LNCaP clone FGC (cell line): Measurements from ENCODE around the gene AKAP13.
A peak's percentile ranks its signal among the peaks of the same experiment; 100 is the strongest.

Source experiments
- DNase-seq: peaks from one replicate; pipeline ENCODE4 v3.0.0-alpha.2; 2011; ENCODE audit warnings: low read depth
- H3K4me3 ChIP-seq: 2 replicates; pipeline ENCODE4 v1.5.1; 2011; ENCODE audit warnings: mild to moderate bottlenecking, low read depth, low read length, control low read depth
- TF ChIP-seq, protein P1 (sequence below): IDR thresholded peaks from 2 replicates; pipeline ENCODE4 v1.5.1; 2012; ENCODE audit warnings: mild to moderate bottlenecking; ENCODE audit not compliant: control insufficient read depth, insufficient read depth; ENCODE audit errors: extremely low read depth

AKAP13 gene

DNA sequence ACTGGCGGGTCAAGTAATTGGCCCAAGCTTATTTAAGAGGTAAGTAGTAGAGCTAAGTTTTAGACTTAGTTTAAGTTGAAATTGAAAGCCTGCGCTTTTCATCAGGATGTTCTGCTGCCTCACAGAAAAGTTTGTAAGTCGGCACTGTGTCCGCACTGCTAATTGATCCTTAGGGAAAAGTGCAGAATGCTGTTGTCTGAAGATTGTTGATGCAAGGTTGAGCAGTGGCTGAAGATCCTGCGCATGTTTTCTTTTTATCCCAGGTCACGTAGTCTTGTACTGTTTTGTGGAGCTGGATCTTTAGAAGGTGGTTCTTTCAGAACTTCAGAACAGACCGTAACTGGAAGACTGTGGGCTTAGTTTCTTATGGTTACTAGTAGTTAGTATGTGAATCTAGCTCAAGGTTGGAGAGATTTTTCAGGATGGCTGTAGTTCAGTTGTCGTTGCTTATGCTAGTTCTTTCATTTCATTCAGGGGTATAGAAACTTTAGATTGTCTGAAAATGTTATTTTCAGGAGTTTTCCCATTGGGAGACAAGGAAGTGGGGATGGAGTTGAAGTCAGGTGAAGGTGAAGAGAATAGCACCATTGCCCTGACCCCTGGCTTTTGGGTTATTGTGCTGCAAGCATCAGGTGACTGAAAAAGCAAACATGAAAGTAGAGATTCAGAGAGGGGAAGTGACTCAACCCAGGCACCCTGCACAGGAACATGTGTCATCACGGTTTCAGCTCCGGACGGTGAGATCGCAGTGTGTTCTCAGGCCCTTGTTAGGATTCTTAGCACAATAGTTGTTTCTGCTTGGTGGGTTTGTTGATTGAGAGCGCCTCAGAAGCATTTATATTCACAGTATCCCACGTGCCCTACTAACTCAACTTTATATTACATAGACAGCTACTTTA, 32.8 kb downstream of the AKAP13 start:
- TF ChIP-seq, protein P1, sequence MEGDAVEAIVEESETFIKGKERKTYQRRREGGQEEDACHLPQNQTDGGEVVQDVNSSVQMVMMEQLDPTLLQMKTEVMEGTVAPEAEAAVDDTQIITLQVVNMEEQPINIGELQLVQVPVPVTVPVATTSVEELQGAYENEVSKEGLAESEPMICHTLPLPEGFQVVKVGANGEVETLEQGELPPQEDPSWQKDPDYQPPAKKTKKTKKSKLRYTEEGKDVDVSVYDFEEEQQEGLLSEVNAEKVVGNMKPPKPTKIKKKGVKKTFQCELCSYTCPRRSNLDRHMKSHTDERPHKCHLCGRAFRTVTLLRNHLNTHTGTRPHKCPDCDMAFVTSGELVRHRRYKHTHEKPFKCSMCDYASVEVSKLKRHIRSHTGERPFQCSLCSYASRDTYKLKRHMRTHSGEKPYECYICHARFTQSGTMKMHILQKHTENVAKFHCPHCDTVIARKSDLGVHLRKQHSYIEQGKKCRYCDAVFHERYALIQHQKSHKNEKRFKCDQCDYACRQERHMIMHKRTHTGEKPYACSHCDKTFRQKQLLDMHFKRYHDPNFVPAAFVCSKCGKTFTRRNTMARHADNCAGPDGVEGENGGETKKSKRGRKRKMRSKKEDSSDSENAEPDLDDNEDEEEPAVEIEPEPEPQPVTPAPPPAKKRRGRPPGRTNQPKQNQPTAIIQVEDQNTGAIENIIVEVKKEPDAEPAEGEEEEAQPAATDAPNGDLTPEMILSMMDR = no peak
- peak; percentile 45 for DNase-seq
- no peak overlapping the region; the same call in 1 of the 2 replicates for H3K4me3 ChIP-seq

DNA sequence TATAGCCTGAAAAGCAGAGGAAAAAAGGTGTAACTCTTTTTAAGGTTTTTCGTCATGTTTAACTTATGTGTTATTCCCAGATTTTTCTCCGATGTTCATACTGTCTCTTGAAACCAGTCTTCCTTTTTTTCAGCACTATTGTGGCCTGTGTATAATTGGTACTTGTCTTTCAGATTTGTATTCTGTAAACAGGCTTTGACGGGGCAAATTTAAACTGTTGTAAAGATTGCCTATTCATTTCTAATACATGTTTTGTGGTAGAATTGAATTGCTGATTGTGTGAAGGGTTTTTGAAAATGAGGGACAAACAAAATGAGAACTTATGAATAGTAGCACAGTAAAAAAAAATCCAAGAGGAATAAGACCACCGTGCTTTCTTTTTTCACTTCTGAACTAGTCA, 33.6 kb downstream of the AKAP13 start:
- TF ChIP-seq, protein P1 = no peak
- no peak overlapping the region; the same call in 1 of the 2 replicates for H3K4me3 ChIP-seq
- DNase-seq = no peak

DNA sequence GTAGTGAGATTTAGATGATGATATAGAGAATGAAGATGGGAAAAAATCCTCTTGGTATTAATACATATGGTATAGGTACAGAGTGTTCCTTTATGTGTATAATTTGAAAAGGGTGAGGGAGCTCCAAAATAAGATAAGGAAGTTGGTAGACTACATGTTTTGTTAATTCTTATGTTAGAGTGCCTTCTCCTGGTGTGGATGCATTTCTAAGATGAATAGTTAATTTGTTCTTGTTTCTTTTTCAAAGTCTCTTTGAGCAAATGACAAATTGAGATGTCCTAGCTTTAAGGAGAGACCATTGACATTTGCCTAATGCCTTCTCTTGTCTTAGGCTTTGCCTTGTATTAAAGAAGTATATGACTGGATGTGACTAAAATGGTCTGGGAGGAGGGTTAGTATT, 34.1 kb downstream of the AKAP13 start:
- peak; percentile 63 for DNase-seq
- TF ChIP-seq, protein P1 = peak; percentile 38
- H3K4me3 ChIP-seq = no peak overlapping the region

DNA sequence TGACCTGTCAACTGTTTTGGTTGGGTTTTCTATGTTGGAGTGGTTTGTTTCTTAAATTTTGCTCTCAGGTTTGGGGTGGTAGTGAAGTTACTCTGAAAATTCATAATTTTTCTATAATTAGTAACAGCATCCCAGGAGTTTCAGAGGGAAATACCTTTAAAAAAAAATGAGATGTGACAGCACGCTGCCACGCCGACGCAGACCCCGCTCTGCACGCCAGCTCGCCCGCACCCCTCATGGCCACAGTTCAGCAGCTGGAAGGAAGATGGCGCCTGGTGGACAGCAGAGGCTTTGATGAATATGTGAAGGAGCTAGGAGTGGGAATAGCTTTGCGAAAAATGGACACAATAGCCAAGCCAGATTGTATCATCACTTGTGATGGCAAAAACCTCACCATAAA, 34.6 kb downstream of the AKAP13 start:
- H3K4me3 ChIP-seq = no peak overlapping the region
- TF ChIP-seq, protein P1 = no peak
- no peak for DNase-seq

DNA sequence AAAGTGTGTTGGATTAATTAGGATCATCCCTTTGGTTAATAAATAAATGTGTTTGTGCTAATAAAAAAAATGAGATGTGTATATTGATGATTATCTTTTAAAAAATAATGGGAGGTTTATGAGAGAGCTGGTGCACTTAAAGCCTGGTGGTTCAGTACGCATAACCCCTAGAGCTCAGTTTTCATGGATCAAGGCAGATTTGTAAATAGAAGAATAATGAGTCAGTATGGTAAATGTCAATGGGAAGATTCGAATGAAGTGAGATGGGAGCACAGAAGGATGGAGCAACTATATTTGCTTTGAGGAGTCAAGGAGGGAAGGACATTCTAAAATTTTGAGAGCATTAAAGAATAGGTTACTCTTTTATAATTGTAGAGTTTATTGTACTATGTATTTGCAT, 35.4 kb downstream of the AKAP13 start:
- TF ChIP-seq, protein P1 = no peak
- DNase-seq = no peak

DNA sequence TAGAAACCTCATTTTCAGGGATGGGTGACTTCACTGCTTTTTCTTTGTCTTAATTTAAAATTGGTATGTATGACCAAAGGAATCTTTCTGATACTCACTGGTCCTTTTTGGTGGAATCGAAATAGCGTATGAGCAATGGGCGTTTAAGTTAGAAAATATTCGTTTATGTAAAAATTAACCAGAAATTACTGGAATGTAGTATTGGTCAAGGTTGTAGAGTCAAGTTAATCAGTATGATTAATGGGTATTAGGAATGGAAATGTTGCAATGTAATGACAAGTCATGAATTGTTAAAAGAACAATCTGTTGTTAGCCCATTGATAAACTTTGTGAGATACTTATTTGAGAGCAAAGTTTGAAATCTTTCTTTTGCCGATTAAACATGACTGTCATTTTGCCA, 36.9 kb downstream of the AKAP13 start:
- no peak for DNase-seq
- TF ChIP-seq, protein P1 = no peak
- H3K4me3 ChIP-seq = no peak overlapping the region

More for the DNA sequence above, 35.4 kb downstream of the AKAP13 start:
- no peak overlapping the region for H3K4me3 ChIP-seq

DNA sequence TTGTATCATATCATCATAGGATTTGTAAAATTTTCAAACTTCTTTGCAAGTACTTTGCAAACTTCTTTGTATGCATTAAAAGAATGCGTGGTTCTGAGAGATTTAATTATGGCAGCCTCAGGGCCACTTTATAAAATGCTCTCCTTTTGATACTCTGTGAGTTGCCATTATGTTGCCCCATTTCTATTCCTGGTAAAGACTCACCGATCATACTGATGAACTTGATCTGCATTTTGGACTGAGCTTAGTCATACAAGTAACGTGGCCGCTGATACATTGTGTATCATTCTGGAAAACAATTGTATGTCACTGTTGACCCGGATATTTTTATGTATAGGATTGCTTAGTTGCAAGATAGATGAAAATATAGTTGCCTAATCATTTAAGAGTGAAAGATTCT, 38.8 kb downstream of the AKAP13 start:
- no peak for DNase-seq
- TF ChIP-seq, protein P1 = no peak
- H3K4me3 ChIP-seq = no peak overlapping the region
